GM18907 (cell line): Measurements from ENCODE around the gene FBXO48.

Source experiments
- ATAC-seq: cut with Tn5 transposase; IDR thresholded peaks from one replicate; pipeline ENCODE4 v1.9.1; 2021; ENCODE audit warnings: mild to moderate bottlenecking, moderate library complexity; ENCODE audit not compliant: unreplicated experiment

FBXO48 gene

DNA sequence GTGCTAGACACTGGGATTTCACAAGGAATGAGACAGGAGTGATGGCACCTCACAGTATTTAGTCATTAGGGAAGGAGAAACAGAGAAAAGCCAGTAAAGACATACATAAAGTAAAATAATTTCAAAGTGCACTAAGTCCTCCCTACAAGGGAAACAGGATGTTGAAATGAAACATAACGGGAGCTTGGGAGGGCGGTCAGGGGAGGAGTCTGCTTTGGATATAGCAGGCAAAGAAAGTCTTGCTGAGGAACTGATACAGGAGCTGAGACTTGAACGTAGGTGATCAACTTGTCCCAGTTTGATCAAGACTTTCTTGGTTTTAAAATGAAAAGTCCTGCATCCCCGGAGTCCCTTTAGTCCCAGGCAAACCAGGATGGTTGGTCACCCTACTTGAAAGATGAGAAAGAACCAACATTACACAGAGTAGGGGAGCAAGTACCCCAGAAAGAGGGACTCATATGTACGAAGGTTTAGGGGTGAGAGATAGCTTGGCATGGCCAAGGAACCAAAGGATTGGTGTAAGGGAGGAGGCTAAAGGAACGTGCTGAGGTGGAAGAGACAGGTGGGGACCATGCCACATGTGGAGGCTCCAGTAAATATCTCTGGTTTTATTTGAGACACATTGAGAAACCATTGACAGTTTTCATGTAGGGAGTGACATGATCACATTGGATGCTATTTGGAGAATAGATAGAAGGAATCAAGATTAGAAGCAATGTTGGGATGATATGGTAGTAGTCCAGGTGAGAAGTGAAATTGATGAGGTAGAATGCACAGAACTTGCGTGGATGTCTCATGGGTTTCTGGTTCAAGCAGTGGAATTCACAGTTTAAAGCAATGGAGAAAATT, 28.4 kb downstream of the FBXO48 start:
- no peak for ATAC-seq

DNA sequence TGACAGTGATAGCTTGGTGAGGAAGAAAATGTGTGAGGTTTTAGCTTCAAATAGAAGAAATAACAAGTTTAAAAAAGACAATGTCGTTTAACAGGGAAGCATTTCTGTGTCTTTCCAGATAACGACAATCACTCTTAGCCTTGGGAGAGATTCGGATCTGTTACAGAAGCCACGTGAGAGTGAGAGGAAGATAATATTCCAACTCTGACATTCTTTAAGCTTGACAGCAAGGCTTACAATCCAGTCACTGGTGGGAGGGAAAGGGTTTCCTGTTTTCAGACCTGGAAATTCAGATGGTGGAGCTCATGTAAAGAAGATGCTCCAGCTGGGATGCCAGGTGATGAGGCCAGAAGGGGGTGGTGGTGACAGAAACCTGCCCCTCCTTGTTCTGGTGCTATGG, 30.8 kb downstream of the FBXO48 start:
- no peak for ATAC-seq

DNA sequence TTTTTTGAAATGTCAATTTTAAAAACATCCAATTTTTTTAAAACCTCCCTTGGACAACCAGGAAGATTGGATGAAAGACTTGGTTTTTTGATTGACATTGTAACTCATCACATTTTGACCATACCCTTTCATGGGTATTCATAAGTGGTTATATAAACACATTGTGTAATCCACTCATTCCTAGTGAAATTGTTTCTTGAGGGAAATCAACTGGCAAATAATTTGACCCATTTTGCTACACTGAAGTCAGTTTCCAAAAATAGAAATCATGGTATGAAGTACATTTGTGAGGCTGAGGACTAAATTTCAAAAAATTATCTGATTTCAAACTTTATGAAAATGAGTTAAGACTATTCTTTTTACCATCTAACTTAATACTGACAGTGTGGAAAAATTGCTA, 31.5 kb downstream of the FBXO48 start:
- ATAC-seq, result no peak

DNA sequence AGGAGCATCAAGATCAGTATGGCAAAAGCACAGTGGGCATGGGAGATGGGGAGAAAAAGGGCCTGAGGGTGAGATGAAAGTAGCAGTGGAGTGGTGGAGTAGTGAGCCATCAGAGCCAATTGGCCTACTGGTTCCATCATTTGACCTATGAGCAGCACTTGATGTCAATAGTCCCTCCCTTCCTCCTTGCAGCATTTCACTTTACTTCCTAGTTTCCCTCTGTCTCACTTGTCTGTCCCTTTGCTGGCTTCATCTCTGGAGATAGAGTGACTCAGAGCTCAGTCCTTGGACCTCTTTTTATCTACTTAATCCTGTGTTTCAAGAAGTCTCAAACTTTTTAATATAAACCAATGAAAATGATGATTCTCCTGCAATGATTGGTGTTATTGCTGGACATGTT, 32.1 kb downstream of the FBXO48 start:
- no peak for ATAC-seq

DNA sequence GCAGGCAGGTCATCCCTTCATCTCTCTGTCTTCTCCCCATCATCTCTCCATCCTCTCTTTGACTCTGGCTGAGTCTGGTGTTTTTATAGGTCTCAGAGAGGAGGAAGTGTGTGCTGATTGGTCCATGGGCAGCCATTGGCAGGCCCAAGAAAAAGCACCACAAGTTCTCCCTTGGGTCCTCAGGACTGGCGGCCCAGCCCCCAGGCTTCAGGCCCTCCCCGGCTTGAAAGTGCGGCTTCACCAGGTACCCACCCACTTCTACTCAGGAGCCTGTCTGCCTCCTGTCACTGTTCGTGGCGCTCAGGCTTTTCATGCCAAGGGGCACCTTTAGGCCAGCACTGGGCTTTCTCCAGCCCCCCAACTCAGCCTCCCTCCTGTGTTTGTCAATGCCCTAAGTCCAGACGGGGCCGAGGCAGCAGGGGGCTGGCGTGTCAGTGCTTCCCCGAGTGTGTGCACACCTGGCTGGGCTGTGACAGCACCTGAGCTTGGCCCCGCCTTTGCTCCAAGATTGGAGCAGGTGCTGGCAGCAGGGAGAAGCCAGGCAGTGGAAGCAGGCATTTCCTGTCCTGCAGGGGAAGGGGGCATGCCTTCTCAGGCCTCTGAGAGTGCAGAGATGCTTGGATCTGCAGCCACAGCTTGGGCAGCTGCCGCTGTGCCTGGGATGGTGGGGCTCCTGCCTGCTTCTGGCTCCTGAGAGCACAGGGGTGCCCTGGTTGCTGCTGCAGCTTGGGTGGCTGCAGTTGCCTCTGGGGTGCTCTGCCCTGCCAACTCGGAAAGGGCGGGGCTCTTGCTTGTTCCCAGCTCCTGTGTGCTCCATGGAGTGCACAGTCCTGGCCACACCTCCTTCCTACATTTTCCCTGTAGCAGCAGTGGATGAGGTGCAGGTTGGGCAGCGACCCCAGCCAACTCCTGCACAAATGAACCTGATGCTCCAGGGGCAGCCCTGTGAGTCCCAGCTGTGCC, 34.1 kb downstream of the FBXO48 start:
- ATAC-seq, result no peak

DNA sequence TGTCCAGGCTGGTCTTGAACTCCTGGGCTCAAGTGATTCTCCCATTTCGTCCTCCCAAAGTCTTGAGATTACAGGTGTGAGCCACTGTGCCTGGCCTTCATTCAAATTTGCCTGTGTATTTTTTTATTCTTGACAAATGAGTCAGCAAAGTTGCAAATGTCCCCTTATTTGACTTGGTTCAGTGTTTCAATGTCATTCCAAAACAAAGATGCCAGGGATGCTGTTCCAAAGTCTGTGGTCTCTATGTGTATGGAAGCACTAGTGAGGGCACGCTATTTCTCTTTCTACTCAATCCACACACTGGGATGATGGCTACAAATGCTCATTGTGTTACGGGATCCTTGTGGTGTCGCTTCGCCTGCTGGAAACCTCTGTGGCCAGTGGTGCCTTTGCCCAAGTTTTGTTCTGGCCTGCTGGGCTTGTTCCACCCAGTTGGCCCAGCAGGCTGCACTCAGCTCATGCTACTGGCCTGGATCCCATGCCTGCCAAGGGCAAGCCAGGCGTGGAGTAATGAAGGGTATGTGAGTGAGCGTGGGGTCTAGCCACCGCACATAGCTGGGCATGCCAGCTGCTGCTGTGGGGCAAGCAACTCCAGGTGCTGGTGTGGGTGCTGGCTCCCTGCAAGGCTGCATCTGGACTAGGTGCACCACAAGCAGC, 35.6 kb downstream of the FBXO48 start:
- no peak for ATAC-seq

DNA sequence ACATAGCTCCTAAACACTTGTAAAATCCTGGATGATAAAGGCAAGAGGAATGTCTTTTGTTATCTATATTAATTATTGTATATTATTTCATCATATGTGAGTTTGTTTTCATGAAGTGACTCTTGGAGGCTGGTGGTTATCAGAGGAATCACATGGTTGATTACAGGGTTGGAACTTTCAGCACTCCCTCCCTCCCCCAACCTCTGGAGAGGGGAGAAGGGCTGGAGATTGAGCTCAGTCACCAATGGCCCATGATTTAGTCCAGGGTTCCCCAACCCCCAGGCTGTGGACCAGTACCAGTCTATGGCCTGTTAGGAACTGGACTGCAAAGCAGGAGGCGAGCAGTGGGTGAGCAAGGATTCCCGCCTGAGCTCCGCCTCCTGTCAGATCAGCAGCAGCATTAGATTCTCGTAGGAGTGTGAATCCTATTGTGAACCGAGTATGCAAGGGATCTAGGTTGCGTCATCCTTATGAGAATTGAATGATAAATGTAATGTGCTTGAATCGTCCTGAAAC, 37.7 kb downstream of the FBXO48 start:
- ATAC-seq, result no peak

DNA sequence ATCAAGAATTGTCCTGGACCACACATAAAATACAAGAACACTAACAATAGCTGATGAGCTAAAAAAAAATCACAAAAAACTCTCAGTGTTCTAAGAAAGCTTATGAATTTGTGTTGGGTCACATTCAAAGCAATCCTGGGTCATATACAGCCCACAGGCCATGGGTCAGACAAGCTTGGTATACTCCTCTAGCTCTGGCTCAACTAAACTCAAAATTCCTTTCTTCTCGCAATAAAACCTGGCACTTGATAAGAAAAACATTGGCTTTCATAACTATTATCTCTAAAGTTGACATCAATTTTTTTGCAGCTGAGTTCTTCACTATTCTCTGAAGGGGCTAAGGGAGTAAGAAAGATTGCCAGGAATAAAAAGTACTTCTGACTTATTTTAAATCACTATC, 38.3 kb downstream of the FBXO48 start:
- no peak for ATAC-seq

DNA sequence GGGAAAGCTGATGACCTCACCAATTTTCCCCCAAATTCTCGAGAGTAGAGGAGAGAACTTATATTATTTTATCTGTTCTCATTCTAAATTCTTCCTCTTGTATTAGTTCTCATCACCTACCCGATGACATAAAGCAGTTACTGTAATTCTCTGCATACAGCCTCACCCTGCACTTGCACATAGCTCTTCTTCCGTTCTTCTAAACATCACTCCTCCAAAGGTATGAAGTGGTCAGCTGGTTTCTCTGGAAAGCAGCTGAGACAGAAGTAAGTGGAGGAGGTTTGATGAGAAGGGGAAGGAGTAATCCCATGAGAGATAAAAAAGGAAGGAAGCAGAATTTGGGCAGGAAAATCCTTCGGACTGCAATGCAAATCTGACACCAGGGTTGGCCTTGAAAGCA, 39.0 kb downstream of the FBXO48 start:
- ATAC-seq, result no peak

DNA sequence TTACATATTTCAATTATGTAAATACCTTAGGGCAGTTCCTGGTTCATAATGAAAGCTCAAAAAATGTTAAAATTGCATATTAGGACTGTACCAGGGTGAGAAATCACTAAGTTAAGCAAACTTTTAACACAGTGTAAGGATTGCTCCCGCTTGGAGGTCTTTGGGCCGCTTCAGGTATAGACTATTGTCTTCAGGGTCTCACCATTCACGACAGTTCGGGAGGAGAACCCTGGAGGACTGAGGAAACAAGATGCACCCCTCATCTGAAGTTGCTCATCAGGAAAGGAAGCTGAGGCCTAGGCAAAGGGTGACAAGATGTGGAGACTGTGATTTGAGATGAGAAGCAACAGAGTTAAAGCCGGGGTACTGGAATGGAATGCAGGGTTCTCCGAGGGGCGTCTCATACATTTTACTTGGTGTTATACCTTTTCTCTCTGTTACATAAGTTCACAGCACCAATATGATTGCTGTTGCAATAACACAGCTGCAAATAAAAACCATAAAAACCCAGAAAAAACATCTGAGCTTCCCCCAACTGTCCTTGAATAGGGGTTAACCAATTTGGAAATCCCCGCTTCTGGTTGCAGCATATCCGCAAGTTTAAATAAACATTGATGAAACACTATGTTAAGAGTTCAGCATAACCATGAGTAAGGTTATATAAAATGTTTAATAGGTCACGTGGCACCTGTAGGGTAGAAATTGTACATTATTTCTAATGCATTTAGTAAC, 40.1 kb downstream of the FBXO48 start:
- ATAC-seq, result peak; percentile 37

DNA sequence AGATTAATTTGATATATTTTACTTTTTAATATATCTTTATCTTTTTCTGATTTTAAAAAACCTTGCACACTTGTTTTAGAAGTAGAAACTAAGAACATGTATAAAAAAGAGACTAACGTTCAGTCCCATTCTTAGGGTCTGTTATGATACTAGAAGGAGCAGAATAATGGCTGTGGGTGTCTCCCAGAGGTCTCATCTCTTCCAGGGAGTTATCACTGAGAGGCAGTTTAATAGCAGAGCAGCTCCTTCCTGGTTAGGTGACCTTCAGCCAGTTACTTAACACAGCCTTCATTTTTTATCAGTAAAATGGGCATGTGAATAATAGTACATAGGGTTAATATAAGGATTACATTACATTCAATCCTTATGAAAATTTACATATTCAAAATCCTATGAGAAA, 40.6 kb downstream of the FBXO48 start:
- ATAC-seq, result no peak

DNA sequence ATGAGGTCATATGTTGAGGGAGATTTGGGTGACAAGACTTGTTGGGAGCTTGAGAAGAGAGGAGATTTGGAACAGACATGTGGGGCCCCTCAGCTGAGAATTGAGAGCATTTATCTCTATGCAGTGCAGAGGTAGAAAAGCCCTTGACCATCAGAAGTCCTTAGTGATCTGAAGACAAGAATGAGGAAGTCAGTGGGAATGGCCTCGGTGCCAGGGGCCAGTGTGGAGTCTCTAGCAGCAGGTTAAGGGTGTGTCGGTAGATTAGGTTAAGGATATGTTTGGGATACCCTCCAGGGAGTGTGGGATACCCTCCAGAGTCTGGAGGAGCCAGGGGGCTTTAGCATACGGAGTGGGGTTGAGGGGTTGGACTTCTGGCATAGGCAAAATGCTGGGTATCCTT, 41.6 kb downstream of the FBXO48 start:
- ATAC-seq, result no peak

DNA sequence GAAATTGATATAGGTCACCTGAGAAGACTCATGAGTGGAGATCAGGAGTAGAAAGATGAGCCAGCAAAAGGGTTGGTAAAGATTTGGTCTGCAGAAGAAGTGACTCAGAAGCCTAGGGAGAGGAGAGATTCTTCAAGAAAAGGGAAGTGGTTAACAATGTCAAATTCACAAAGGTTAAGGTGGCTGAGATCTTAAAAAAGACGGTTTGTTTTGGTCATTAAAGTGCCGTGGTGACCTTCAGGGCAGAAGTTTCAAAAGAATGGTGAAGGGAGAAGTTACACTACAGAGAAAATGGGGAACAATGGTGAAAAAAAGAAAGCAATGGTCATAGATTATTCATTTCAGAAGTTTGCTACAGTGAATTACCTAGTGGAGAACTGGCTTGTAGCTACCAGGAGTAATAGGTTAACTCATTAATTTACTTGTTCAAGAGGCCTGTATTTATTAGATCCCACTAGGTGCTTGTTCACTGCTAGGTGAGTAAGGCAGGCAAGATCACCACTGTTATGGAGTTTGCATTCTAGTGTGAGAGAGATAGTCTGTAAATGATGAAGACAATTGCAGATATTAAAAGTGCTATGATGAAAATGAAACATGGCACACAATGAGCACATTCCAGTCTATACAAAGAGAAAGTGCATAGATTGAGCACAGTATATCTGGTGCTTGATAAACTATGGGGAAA, 43.0 kb downstream of the FBXO48 start:
- peak; percentile 85 for ATAC-seq

DNA sequence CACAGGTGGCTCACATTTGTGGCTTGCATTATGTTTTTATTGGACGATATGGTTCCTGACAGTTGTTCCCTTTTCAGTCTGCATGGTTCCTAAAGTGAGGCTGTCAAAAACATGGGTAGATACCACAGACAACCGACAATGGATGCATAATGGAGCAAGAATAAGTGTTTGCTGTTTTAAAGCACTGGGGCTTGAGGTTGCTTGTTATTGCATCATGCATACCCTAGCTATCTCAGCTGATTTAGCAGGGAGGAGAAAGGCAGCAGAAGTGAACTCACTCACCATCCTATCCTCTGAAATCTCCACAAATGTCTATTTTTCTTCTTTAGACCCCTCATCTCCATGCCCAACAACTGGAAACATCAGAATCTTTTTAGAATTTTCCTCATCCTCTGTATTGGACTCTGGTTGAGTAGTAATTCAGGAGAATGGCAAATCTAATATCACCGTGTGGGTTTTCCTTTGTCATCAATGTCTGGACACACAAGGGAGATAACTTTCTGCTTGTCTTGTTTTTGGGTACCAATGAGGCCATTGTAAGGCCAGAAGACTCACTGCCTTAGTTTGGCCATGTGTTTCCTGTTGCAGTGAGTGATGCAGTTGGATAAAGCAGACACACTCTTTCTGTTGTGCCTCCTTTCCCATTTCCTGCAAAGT, 46.7 kb downstream of the FBXO48 start:
- no peak for ATAC-seq

DNA sequence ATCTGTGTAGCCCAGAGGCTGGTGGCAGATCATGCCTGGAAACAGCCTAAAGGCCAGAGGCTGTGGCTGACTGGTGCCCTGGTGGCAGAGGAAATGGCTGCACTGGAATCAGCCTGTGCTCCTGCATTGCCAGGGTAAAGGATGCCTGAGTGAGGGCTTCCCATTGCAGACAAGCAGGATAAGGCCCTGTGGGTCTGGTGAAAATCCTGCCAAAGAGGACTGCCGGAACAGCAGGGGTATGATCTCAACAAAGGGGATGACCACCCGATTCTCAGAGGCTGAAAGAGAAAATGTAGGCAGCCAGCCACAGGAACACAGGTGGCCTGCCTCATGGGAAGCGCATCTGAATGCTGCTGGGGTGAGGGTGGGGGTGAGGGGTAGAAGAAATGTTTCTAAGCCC, 48.2 kb downstream of the FBXO48 start:
- no peak for ATAC-seq

DNA sequence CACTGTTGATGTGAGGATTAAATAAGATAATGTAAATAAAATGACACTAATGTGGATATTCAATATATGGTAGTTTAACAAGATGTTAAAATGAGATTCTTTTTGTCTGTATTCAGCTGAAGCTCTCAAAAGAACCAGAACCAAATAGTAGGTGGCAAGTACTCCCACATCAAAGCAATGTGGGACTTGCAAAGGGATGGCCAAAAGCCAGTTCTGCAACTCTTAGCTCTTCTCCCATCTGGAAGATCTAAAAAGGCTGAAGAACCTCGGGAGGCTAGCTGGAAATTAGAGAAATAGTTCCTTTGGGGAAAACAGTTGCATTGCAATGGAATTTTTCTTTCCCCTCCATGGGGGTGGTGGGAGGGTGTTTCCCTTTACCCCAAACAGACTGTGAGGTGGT, 48.7 kb downstream of the FBXO48 start:
- ATAC-seq, result no peak

DNA sequence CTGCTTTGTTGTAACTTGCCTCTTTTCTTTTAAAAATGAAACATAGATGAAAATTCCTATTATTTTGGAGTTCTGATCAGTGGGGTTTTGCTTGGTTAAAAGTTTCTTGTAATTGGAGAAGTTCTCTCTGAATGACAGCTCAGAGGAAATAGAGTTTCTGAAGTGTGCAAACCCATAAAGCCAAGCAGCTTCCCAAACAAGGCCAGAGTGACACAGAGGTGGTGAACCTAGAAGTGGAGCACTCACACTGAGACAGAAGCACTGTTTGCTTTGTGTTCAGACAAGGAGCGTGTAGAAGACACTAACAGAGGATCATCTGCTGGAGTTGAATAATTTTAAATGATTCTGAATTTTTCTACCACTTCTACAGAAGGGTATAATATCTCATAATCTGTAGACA, 49.2 kb downstream of the FBXO48 start:
- no peak for ATAC-seq

DNA sequence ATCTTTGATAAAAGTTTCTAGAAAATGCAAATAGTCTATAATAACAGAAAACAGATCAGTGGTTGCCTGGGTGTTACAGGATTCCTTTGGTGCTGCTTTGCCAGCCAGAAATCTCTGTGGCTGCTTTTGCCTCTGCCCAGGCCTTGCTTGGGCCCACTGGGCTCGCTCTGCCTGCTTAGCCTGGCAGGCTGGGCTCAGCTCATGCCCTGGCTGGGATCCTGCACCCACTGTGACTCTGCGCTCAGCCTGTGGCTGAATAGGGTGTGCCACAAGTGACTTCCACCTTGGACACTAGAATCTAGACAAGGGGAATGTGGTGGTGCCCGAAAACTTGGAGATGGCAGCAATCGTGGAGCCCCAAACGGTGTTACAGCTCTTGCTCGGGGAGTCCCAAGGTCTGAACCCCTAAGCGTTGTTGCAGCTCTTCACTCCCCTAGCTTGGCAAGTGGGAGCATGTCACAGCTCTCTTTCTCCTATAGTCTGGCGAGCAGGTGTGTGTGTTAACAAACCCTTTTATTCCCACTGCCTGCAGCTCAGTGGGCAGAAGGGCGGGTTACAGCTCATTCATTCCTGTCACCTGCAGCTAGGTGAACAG, 50.9 kb downstream of the FBXO48 start:
- ATAC-seq, result no peak

DNA sequence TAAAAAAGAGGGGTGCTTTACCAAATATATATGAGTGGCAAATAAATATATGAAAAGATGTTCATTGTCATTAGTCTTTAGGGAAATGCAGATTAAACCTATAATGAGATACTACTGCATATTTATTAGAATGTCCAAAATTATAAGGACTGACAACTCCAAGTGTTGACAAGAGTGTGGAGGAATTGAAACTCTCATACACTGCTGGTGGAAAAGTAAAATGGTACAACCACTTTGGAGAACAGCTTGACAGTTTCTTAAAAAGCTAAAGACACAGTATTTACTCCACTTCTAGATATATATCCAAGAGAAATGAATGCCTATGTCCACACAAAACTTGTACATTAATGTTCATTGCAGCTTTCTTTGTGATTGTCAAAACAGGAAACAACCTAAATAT, 51.6 kb downstream of the FBXO48 start:
- ATAC-seq, result no peak
